NCI-H510A (cell line): ENCODE data around the gene DNAI7.

Experiments
- DNase-seq: peaks from one replicate; lab custom pipeline; 2025; lab: John Stamatoyannopoulos, UW

The DNAI7 gene

DNA sequence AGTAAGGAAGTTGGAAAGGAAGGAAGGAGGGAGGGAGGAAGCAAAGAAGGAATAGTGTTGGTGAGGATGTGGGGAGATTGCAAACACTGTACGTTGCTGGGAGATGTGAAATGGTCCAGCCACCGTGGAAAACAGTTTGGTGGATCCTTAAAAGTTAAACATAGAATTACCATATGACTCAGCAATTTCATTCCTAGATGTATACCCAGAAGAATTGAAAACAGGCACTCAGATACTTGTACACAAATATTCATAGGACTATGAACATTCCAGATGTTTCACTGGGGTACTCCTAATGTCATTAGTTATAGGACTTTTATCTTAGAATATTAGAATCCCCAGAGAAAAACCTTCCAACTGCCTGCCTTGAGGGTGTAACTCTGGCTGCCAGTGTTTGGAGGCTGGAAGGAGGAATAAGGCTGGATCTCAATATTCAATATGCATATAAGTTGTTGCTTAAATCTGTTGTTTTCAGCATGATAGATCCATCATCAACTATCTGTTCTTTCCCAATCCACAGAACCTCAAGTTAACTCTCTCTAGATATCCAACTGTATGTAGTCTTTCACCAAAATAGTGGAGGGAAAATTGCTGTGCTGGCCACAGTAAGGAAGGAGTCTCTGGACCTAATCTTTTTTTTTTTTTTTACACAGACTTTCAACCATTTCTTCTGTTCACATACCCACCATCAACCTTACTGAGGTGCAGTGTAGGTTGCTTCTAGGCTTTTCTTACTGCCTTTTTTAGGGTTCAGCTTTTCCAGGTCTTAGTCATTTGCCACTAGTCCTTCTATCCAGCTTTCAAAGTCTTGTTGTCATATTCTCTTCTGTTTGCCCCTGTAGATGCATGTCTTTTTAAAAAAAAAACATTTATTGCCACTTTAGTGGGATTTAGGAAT, 94.5 kb downstream of the DNAI7 start:
- DNase-seq, result no peak

GRCh38 chr12:25099010-25099409, 96.0 kb downstream of the DNAI7 start:
- DNase-seq, result no peak

- no peak for DNase-seq
Observed at GRCh38 chr12:25089738-25090137, 105.2 kb downstream of the DNAI7 start.

DNA sequence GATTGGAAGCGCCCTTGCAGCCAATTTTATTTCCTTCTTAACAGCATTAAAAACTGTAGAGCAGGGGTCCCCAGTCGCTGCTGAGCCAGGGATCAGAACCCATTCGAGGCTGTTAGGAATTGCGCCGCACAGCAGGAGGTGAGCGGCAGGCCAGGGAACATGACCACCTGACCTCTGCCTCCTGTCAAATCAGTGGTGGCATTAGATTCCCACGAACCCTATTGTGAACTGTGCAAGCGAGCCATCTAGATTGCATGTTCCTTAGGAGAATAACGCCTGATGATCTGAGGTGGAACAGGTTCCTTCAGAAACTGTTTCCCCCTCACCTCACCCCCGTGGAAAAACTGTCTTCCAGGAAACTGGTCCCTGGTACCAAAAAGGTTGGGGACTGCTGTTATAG, 107.4 kb downstream of the DNAI7 start:
- no peak for DNase-seq

- DNase-seq, result no peak
Observed at GRCh38 chr12:25084816-25085215, 110.1 kb downstream of the DNAI7 start.

DNA sequence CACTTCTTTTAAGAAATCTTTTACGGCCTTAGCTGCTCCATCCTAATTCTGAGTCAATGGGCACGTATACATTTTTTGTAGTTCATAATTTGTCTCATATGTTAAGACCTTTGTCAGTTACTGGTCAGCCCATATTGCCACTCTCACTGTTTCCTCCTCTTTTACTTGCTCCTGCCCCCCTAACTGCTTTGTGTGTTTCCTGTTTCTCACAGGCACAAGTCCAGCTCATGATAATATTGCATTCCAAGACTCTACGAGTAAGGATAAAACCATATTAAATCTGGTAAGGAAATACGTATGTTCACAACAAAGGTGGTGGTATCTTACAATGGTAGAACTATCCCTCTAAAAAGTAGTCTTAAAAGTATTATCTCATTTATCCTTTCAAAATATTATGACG, 111.7 kb downstream of the DNAI7 start:
- DNase-seq, result no peak

- no peak for DNase-seq
Observed at GRCh38 chr12:25082628-25083027, 112.3 kb downstream of the DNAI7 start.

DNA sequence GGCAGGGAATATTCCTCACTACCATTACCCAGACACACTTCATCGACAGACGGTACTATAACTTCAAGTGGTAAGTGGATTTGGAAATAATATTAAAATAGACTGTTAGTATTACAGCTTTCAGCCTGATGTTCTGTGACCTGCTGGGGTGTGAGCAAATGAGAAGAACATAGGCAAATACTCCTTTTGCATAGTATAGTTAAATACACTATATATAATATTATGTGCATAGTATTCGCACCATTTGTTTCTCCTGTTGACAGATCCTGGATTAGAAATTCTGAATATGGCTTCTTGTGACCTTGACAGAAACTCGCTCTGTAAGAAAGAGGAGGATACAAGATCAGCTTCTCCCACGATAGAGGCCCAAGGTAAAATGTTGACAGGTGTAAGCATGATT, 115.6 kb downstream of the DNAI7 start:
- DNase-seq, result no peak

- DNase-seq, result no peak
Observed at GRCh38 chr12:25074954-25075353, 120.0 kb downstream of the DNAI7 start.

DNA sequence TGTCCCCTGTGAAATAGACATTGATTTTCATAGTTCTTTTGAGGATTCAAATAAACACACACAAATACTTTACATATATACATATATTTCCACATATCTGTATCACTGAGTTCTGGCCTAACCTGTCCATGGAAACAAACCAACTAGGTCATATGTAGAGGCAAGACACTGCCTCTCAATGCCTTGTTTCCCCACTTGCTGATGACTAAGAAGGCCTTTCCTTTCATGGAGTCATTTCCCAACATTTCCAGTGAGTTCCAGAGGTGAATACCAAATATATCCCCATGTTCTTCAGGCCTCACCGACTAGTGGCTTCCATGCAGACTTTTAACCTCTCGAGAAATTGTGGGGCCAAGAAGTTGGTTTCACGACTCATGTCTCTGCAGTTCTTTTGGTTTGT, 120.8 kb downstream of the DNAI7 start:
- no peak for DNase-seq

DNA sequence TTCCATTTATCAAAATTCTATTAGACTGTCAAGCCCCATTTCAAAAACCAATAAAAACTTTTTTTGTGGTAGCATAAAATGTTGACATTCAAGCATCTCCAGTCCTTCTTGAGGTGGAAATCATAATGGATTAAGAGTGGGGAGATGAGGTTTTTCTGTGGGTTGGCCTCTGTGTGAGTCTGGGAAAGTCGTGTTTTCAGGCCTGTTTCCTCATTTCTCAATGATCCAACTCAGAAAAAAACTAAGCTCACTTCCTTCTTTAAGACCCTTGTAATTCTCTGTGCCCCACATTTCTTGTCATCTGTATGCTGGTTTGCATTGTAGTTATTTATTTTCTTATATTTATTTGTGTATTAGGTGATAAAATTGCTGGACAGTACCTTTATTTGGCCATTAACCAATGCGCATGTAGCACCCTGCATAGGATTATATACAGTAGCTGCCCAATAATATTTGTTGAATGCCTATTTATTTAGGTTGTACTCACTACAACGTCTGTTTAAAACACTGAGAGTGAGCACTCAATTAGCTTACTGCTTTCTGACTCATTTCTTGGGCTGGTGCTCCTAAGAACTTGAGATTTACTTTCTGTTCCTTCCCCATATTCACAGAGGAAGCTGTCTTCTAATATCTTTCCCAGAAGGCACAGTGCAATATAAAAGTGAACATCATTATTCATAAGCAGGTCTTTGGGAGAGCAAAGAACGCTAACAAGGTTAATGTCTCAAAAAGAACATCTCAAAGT, 121.9 kb downstream of the DNAI7 start:
- DNase-seq, result no peak

- DNase-seq, result no peak
Observed at GRCh38 chr12:25071366-25071765, 123.6 kb downstream of the DNAI7 start.

DNA sequence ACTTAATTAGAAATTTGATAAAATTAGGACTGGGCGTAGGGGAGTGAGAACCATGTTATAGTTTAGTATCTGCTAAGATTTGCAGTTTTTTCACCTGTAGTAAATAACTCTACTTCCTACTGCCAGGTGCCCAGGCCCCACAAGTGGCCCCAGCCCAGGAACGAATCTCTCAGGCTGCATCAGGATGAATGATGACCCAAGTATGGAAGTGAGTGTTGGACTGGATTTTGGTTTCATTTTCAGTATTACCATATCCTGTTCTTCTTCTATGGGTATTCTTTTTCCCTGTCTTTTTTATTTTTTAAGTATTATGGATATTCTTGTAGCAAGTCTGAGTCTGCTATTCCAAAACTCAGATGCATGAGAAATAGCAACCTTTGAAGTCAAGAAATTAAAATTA, 125.7 kb downstream of the DNAI7 start:
- DNase-seq, result no peak

DNA sequence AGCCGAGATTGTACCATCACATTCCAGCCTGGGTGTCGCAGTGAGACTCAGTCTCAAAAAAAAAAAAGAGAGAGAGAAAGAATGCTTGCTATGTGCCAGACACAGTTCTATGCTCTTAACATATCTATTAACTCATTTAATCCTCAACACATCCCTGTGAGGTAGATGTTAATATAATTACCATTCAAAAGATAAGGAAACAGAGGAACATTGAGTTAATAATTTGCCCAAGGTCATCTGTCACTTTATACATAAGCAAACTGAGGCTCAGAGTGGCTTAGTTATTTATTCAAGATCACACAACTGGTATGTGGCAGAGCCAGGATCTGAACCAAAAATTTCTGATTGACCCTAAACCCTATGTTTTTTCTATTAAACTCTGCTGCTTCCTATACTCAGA, 129.9 kb downstream of the DNAI7 start:
- DNase-seq, result no peak

GRCh38 chr12:25063873-25064628, 130.9 kb downstream of the DNAI7 start:
- no peak for DNase-seq

DNA sequence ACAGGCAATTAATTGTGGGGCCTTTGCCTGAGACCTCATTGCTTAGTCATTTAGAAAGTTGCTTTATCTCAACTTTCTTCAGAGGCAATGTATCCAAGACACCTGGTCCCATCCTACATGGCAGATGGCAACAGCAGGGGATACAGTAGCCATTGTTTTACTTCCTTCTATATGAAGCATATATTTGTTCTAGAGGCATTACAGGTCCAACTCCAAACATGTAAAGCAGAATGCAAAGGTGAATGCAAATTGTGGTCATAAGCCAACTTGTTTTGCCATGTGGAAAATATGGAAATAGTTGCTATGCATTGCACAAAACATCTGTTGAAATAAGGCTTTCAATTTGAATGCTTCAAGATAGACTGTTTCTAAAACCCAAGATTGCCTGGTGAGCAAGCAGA, 136.3 kb downstream of the DNAI7 start:
- DNase-seq, result no peak
